Endothelial cell of umbilical vein (primary cell): ENCODE results near the gene HACE1.

Source experiments
- CTCF ChIP-seq, 2 donors: IDR thresholded peaks; 1 replicate in 1 of 2; 2 replicates in 1 of 2; pipeline ENCODE4 v1.5.1; 2011; ENCODE audit warnings: low read length in 2 of 2, mild to moderate bottlenecking in 2 of 2, moderate library complexity in 2 of 2, control low read depth in 1 of 2, inconsistent platforms in 1 of 2, low read depth in 1 of 2; ENCODE audit not compliant: insufficient read depth in 1 of 2; ENCODE audit errors: extremely low read depth in 1 of 2
- EZH2 ChIP-seq: IDR thresholded peaks from 2 replicates; pipeline ENCODE4 v1.6.1; 2012; ENCODE audit warnings: borderline replicate concordance, low read depth, mild to moderate bottlenecking, moderate library complexity, low read length, inconsistent platforms; ENCODE audit not compliant: severe bottlenecking
- FOS ChIP-seq: IDR thresholded peaks from 2 replicates; pipeline ENCODE4 v1.6.1; 2011; ENCODE audit warnings: mild to moderate bottlenecking, low read length, moderate library complexity, borderline replicate concordance; ENCODE audit not compliant: insufficient read depth
- GATA2 ChIP-seq: IDR thresholded peaks from 2 replicates; pipeline ENCODE4 v1.7.0; 2011; ENCODE audit warnings: low read depth, mild to moderate bottlenecking, moderate library complexity, mixed read lengths, low read length; ENCODE audit not compliant: insufficient read length, insufficient read depth
- JUN ChIP-seq: IDR thresholded peaks from 2 replicates; pipeline ENCODE4 v1.6.1; 2011; ENCODE audit warnings: borderline replicate concordance, low read depth; ENCODE audit not compliant: insufficient read length, insufficient read depth
- MYC ChIP-seq: IDR thresholded peaks from one replicate; pipeline ENCODE4 v1.6.1; 2011; ENCODE audit warnings: mild to moderate bottlenecking, low read depth, low read length
- POLR2A ChIP-seq: IDR thresholded peaks from 2 replicates; pipeline ENCODE4 v1.6.1; 2012; ENCODE audit warnings: low read depth, mild to moderate bottlenecking, control low read depth, low read length
- POLR2AphosphoS5 ChIP-seq: IDR thresholded peaks from 2 replicates; pipeline ENCODE4 v1.6.1; 2012; ENCODE audit warnings: low read depth, mild to moderate bottlenecking, control low read depth, low read length, moderate library complexity; ENCODE audit not compliant: insufficient read depth
- TF ChIP-seq, protein P1 (sequence below): IDR thresholded peaks from 2 replicates; pipeline ENCODE4 v1.6.1; 2011; ENCODE audit not compliant: insufficient read depth, insufficient read length

DNA sequence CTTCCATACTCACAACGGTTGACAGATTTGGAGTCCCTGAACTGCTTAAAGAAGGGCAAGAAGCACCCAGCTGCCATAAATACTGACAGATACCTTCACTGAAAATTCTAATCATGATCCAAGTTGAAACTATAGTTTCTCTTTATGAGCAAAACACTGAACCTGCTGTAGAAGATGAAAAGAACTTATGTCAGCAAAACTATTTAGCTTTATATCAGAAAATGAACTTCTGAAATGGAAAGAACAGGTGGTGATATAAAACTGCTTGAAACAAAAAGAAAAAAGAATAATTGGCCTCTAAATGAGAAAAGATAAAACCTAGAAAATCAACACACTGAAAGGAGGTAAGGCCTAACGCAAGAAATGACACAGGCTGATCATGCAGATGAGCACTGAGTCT lies 72.4 kb downstream of the HACE1 start:
- no peak for TF ChIP-seq POLR2AphosphoS5
- TF ChIP-seq CTCF (IDR thresholded peaks at IDR 0.05; ENCODE audit: extremely low read depth in 1 of 2, insufficient read depth in 1 of 2, low read depth in 1 of 2, low read length in 2 of 2) = no peak
- TF ChIP-seq JUN = no peak
- TF ChIP-seq POLR2A = no peak
- TF ChIP-seq, protein P1, sequence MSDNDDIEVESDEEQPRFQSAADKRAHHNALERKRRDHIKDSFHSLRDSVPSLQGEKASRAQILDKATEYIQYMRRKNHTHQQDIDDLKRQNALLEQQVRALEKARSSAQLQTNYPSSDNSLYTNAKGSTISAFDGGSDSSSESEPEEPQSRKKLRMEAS = no peak
- TF ChIP-seq EZH2 = no peak
- no peak for TF ChIP-seq MYC
- no peak for TF ChIP-seq FOS
- no peak for TF ChIP-seq GATA2
